GM12872 (cell line): ENCODE results near the gene ACAT1.

Source experiments
- TF ChIP-seq, protein P1 (sequence below): IDR thresholded peaks from 3 replicates; pipeline ENCODE4 v1.5.1; 2011; ENCODE audit warnings: low read depth, mild to moderate bottlenecking, low read length, moderate library complexity; ENCODE audit not compliant: insufficient read depth

The ACAT1 gene

DNA sequence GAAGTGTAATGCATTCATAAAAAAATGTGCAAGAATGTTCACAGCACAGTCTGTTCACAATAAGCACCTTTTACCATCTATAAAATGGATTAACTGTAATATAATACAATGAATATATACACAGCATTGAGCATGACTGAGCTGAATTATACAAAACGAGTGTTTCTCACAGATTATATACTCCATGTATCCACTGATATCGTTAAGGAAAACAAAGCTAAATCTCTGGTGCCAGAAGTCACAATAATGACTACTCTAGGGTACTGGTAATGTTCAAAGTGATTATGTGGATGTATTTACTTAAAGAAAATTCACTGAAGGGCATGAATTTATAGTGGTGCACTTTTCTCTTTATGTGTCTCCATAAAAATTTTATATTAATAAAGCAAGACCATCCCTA, 33.2 kb downstream of the ACAT1 start:
- TF ChIP-seq, protein P1, sequence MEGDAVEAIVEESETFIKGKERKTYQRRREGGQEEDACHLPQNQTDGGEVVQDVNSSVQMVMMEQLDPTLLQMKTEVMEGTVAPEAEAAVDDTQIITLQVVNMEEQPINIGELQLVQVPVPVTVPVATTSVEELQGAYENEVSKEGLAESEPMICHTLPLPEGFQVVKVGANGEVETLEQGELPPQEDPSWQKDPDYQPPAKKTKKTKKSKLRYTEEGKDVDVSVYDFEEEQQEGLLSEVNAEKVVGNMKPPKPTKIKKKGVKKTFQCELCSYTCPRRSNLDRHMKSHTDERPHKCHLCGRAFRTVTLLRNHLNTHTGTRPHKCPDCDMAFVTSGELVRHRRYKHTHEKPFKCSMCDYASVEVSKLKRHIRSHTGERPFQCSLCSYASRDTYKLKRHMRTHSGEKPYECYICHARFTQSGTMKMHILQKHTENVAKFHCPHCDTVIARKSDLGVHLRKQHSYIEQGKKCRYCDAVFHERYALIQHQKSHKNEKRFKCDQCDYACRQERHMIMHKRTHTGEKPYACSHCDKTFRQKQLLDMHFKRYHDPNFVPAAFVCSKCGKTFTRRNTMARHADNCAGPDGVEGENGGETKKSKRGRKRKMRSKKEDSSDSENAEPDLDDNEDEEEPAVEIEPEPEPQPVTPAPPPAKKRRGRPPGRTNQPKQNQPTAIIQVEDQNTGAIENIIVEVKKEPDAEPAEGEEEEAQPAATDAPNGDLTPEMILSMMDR, result no peak

DNA sequence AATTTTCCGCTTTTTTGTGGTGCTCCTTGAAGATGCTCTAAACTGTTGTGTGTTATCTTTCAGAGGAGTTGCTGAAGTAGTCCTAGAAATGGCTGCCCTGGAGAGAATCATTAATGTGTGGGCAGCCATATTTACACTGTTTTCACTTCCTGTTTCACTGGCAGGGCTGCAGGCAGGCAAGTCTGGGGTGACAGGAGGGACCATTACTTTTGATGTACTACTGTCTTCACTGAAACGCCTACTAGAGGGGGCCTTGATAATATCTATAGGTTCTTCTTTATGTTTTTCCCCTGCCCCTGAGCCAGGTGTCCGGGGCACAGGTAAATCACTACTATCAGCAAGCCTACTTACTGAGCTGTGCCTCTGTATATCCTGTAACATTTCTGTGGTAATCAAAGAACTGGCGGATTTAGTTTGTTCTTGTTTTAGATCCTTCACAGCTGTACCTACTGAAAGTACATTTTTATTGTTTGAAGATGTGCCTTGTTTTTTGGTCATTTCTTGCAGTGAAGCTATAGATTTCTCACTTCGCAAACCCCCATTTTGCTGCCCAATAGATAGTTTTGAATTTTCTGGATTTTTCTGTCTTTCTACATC, 39.7 kb downstream of the ACAT1 start:
- TF ChIP-seq, protein P1, result no peak; the same call in 2 of the 3 replicates

DNA sequence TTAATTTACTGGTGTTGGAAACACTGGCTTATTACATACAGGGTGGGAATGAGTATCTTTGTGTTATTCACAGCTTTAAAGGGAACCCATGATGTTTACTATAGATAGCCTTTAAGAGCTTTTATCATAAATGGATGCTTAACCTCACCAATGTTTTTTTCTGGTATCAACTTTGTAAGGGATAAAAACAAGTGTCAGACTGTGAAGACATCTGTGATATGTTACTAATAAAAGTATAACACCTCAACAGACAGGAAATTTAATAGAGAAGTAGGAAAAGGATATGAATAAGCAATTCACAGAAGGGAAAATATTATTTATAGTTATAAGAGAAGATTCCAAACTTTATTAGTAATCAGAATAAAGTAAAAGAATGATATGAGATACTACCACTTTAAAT, 46.3 kb downstream of the ACAT1 start:
- TF ChIP-seq, protein P1, result no peak

DNA sequence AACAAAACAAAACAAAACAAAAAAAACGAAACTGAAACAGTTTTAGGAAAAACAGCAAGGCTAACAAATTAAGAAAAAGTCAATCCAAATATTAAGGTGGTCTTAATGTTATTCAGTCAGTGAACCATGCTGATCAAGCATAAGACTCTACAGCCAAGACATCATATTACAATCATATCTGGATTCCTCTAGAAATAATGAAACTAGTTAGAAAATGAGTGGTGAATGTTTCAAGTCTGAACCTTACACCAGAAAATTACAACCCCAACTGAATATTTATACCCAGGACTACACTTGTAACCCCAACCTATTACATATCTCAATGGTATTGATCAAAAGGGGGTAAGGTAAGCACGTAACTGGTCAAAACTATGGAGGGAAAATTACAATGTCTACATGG, 48.8 kb downstream of the ACAT1 start:
- TF ChIP-seq, protein P1, result no peak

DNA sequence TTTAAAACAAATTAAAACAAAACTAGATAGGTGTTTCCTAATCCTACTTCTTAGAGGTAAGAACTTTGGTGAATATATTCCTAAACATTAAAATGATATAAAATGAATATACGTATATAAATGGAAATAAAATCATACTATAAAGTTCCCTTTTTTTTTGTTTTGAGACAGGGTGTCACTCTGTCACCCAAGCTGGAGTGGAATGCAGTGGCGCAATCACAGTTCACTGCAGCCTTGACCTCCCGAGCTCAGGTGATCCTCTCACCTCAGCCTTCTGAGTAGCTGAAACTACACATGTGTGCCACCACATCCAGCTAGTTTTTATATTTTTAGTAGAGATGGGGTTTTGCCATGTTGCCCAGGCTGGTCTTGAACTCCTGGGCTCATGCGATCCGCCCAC, 56.2 kb downstream of the ACAT1 start:
- TF ChIP-seq, protein P1, result no peak

DNA sequence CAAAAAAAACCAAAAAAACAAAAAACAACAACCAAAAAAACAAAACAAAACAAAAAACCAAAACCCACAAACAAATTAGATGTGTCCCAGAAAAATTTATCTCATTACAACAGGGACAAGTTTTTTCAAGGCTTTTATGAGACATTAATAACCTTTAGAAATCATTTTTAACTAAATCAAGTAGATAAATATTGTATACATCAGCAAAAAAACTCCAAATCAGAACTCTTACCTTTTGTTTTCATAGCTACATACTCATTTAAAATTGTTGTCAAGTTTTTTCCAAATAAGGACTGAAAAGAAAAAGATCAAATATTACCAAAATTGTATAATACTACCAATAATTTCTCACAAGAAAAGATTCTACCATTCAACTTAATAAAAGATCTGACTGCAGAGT, 72.4 kb downstream of the ACAT1 start:
- TF ChIP-seq, protein P1, result no peak

DNA sequence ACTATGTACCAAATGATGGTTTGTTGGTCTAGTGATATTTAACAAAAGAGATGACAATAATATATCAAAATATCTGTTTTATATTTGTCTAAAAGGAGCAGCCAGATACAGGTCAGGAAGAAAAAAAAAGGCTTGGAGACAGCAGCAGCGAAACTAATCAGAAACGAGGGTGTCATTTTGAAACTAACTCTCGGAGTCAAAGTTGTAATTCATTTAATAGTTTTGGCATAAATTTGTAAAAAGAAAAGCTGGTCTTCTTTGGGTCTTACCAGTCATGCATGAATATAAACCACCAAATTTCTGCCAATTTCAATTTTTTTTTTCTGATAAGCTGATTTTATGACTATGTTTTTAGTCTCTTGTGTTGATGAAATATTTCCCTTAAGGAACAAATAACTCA, 75.5 kb downstream of the ACAT1 start:
- TF ChIP-seq, protein P1, result no peak
